ENCODE results near the gene COL5A1.

Gene COL5A1

DNA sequence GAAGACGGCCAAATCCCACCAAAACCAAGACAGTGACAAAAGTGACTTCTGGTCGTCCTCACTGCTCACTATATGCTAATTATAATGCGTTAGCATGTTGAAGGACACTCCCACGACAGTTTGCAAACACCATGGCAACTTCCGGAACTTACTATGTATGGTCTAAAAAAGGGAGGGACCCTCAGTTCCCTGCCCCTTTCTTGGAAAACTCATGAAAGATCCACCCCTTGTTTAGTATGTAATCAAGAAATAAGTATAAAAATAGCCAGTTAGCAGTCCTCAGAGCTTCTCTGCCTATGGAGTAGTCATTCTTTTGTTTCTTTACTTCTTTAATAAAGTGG lies 248.5 kb downstream of the COL5A1 start:
- no peak overlapping the region for H3K4me3 ChIP-seq (ENCODE audit: low read length)
- DNase-seq (ENCODE audit: low read depth): no peak
- no peak for TF ChIP-seq CTCF (conservative IDR thresholded peaks at IDR 0.05; ENCODE audit: low read depth, low read length)

GRCh38 chr9:134891053-134891452 lies 249.4 kb downstream of the COL5A1 start:
- DNase-seq (ENCODE audit: low read depth): no peak
- no peak for TF ChIP-seq CTCF (conservative IDR thresholded peaks at IDR 0.05; ENCODE audit: low read depth, low read length)
- H3K4me3 ChIP-seq (ENCODE audit: low read length): no peak overlapping the region

GRCh38 chr9:134891713-134892112 lies 250.1 kb downstream of the COL5A1 start:
- DNase-seq (ENCODE audit: low read depth): no peak
- no peak for TF ChIP-seq CTCF (conservative IDR thresholded peaks at IDR 0.05; ENCODE audit: low read depth, low read length)
- H3K4me3 ChIP-seq (ENCODE audit: low read length): no peak overlapping the region

DNA sequence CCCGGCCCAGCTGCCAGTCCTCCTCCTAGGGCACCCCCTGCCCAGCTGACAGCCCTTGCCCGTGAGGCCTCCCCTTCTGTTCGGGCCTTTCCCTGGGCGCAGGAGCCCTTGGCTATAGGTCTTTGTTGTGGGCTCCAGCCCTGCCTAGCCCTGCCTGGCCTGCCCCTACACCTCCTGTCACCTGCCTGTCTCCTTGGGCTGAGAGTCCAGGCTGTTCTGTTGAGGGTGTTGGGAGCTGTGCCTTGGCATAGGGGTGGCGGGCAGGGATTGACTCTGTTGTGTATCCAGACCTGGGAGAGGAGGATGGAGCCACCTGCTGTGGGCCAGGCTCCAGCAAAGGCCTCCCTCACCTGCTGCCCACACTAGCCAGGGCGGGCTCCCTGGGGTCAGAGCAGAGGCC lies 250.6 kb downstream of the COL5A1 start:
- TF ChIP-seq CTCF (conservative IDR thresholded peaks at IDR 0.05; ENCODE audit: low read depth, low read length): no peak
- no peak for DNase-seq (ENCODE audit: low read depth)
- H3K4me3 ChIP-seq (ENCODE audit: low read length): no peak overlapping the region

DNA sequence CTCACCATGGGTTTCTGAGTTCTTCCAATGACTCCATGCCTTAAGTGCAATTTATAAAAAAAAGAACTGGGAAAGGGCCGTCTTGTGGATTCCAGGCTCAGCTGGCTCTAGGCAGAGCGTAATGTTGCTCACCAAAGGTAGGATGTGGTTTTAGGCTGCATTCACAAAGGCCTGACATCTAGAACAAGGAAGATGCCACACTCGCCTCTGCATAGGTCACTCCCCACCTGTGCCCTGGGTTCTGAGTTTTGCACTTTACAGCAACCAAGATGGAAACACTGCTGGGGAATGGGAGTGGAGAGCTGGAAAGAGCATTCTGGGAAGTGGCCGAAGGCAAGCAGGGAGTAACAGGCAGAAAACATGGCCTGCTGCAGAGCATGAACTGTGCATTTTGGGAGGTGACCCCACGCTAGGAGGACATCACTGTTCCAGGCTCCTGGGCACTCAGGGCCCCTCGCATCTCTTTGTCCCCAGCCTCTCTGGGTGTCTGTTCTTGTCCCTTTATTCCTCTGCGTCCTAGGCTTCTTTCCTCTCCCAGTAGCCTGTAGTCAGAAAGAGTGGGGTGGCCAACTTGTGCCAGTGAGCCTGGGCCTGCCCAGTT lies 251.3 kb downstream of the COL5A1 start:
- H3K4me3 ChIP-seq (ENCODE audit: low read length): no peak overlapping the region
- no peak for TF ChIP-seq CTCF (conservative IDR thresholded peaks at IDR 0.05; ENCODE audit: low read depth, low read length)
- no peak for DNase-seq (ENCODE audit: low read depth)
